Activated T-cell treated with anti-CD3 and anti-CD28 coated beads, Interleukin-2, amount 50 U/mL, for 72 hours (primary cell): ENCODE data around the gene OR5AN1. TPM values are rescaled to one million over a fixed set of nuclear protein-coding genes. Genes with fewer than 3 reads are reported as not detected.

Source experiments
- ATAC-seq, 2 donors: fragments of 150-1000 bp; cut with Tn5 transposase; replicated peaks in 1 of 2; 2 replicates each; pipeline ENCODE4 v1.10.0; 2021; ENCODE audit warnings: moderate library complexity in 2 of 2, mild to moderate bottlenecking in 1 of 2
- DNase-seq, 2 donors: peaks; one replicate each; pipeline ENCODE4 v3.0.0; 2021 to 2022; ENCODE audit warnings: mixed read lengths in 1 of 2
- H3K27ac Mint-ChIP-seq: one replicate; pipeline ENCODE4 v1.8.0; 2022; ENCODE audit warnings: mild to moderate bottlenecking, moderate library complexity, mixed read lengths
- H3K27me3 Mint-ChIP-seq: one replicate; pipeline ENCODE4 v1.8.0; 2022; ENCODE audit warnings: low read depth, mixed read lengths
- H3K36me3 Mint-ChIP-seq, 2 donors: one replicate each; pipeline ENCODE4 v1.8.0; 2022; ENCODE audit warnings: mixed read lengths in 2 of 2, mild to moderate bottlenecking in 1 of 2; ENCODE audit not compliant: insufficient read depth in 2 of 2
- H3K4me1 Mint-ChIP-seq: one replicate; pipeline ENCODE4 v1.8.0; 2022; ENCODE audit warnings: low read depth, mixed read lengths
- H3K4me3 Mint-ChIP-seq, 2 donors: one replicate each; pipeline ENCODE4 v1.8.0; 2022; ENCODE audit warnings: mild to moderate bottlenecking in 2 of 2, mixed read lengths in 2 of 2, moderate library complexity in 2 of 2
- H3K9me3 Mint-ChIP-seq, 2 donors: one replicate each; pipeline ENCODE4 v1.8.0; 2022; ENCODE audit warnings: mixed read lengths in 2 of 2
- total RNA-seq, 2 donors: library from RNA; stranded (reverse); gene quantifications; one replicate each; pipeline ENCODE4 v1.2.3, GENCODE V29; 2022

OR5AN1 gene
- total RNA-seq, 2 donors from 2014 or later = not detected

DNA sequence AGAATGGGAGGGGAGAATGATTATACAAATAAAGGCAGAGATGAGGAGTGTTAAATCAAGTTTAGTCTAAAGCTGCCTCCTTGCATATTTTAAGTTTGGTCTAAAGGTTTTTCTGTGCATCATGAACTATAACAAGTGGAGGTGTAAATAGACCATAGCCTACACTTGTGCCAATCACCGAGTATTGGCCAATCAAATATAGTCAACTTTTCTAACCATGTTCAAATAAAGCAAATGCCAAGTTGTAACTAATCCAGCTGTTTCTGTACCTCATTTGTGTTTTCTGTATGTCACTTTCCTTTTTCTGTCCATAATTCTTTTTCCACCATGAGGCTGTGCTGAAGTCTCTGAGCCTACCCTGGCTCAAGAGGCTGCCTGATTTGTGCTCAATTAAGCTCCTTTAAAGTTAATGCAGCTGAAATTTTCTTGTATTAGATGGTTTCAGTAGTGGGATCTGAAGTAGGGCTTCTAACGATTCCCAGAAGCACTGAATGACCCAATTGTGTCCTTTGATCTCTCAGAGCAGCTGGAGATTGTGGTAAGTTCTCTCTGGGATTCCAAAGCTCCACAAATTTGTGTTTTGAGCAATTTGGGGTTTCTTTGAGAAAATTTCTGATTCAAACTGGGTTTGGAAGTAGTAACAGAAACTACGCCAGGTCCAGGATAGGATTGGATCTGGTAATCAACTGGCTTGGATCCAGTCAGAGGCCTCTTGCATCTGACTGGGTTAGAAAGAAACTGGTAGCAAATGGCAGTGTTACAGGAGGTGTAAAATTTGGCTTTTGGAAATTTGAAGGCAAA is 42.0 kb downstream of the OR5AN1 start:
- Mint-ChIP-seq H3K4me3 (no peak overlapping the region), H3K36me3 (peaks cover 3 to 5% of the 10 kb centered on the region in 2 donors), H3K27ac (no peak overlapping the region), H3K4me1 (no peaks in the 10 kb centered on the region), H3K9me3 (peaks cover 1 to 2% of the 10 kb centered on the region in 2 donors), H3K27me3 (no peaks in the 10 kb centered on the region)
- no peak for ATAC-seq
- DNase-seq = no peak

DNA sequence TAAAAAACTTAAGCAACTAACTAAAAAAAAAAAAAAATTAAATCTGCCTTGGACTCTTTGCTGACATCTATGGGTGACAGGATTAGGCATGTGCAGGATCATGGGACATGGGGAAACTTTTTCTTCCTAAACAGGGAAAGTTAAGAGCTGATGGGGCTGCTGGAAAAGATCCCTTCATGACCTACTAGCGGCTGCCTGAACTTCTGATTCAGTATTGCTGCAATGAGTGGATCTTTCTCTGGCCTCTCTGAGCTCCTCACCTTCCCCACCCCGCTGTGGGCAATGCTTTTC is 42.5 kb downstream of the OR5AN1 start:
- Mint-ChIP-seq H3K9me3 (peaks cover 1 to 5% of the 10 kb centered on the region in 2 donors), H3K27me3 (no peaks in the 10 kb centered on the region), H3K36me3 (peaks cover 5 to 7% of the 10 kb centered on the region in 2 donors), H3K4me3 (no peak overlapping the region), H3K4me1 (no peaks in the 10 kb centered on the region), H3K27ac (no peak overlapping the region)
- DNase-seq (no peak), ATAC-seq (no peak)

DNA sequence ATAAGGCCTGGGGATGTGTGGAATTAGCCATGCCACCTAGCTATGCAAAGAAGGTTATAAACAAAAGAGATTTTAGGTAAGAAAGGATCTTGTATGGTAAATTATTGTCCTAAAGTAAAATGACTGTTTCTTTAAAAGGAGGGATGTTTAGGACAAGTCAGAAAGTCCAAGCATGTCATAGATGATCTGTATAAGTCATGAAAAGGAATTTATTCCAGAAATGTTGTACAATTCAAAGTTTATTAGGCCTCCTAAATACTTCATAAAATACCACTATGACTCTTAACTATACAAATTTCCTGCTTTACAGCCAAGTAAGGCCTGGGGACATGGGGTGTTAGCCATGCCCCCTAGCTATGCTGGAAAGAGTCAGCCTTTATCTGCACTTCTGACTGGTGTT is 44.9 kb downstream of the OR5AN1 start:
- ATAC-seq = no peak
- peaks cover 5 to 7% of the 10 kb centered on the region in 2 donors for H3K36me3 Mint-ChIP-seq
- no peaks in the 10 kb centered on the region for H3K4me1 Mint-ChIP-seq
- no peaks in the 10 kb centered on the region for H3K27me3 Mint-ChIP-seq
- H3K27ac Mint-ChIP-seq = no peak overlapping the region
- H3K9me3 Mint-ChIP-seq = peaks cover 1 to 6% of the 10 kb centered on the region in 2 donors
- DNase-seq = no peak
- H3K4me3 Mint-ChIP-seq = no peak overlapping the region

DNA sequence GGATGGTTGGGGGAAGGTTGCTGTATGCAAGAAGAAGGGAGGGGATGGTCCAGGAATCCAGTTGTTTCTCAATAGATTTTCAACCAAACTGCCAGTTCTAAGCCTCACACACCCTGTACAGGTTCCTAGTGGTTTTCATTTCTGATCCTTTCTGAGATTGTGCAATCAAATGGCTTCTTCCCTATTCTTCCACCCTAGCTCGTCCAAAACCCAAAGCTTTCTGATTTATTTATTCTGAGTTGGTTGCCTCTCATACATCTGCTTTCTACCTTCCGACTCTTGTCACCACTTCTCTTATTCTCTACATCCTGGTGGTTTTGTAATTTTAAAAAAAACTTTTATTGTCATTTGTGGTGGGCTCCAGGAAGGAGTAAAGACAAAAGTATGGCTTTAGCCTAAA is 55.0 kb downstream of the OR5AN1 start:
- no peak overlapping the region for H3K27ac Mint-ChIP-seq
- no peak overlapping the region for H3K4me3 Mint-ChIP-seq
- H3K36me3 Mint-ChIP-seq = peaks cover 0 to 4% of the 10 kb centered on the region in 2 donors
- ATAC-seq (no peak), DNase-seq (no peak)
- H3K4me1 Mint-ChIP-seq = peaks cover 6% of the 10 kb centered on the region
- peaks cover 29% of the 10 kb centered on the region for H3K27me3 Mint-ChIP-seq
- H3K9me3 Mint-ChIP-seq = peaks cover 6 to 8% of the 10 kb centered on the region in 2 donors

DNA sequence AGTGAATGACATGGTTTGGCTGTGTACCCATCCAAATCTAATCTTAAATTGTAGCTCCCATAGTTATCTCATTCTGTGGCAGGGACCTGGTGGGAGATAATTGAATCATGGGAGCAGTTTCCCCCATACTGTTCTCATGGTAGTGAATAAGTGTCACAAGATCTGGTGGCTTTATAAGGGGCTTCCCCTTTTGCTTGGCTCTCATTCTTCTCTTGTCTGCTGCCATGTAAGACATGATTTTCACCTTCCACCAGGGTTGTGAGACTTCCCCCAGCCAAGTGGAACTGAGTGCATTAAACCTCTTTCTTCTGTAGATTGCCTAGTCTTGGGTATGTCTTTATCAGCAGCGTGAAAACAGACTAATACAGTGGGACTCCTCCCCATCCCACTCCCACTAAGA is 56.4 kb downstream of the OR5AN1 start:
- H3K27me3 Mint-ChIP-seq = peaks cover 29% of the 10 kb centered on the region

DNA sequence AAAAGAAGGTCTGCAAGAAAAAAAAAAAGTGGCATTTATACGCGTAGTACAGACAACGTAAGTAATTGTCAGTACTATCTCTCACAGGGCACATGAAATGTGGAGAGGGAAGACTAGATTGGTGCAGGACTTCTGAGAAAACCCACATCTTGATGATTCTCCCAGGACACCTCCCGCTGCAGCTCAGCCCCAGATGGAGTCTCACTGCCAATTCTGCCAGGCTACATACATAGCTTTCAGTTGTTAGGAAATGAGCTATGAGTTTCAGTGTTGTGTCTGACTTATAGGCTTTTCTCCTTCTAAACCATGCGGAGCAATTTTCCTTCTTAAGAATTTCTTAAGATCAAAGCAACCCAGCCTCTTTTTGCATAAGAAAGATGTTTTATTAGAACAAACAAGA is 57.9 kb downstream of the OR5AN1 start:
- Mint-ChIP-seq H3K4me1 (peaks cover 6% of the 10 kb centered on the region), H3K9me3 (no peaks in the 10 kb centered on the region), H3K27ac (no peak overlapping the region), H3K36me3 (no peaks in the 10 kb centered on the region), H3K4me3 (no peak overlapping the region), H3K27me3 (peaks cover 29% of the 10 kb centered on the region)
- DNase-seq = no peak
- no peak for ATAC-seq

More for the DNA sequence above, 56.4 kb downstream of the OR5AN1 start:
- ATAC-seq = no peak
- Mint-ChIP-seq H3K4me1 (peaks cover 6% of the 10 kb centered on the region), H3K27ac (no peak overlapping the region), H3K9me3 (peaks cover 2 to 5% of the 10 kb centered on the region in 2 donors), H3K36me3 (peaks cover 0 to 2% of the 10 kb centered on the region in 2 donors), H3K4me3 (no peak overlapping the region)
- no peak for DNase-seq

DNA sequence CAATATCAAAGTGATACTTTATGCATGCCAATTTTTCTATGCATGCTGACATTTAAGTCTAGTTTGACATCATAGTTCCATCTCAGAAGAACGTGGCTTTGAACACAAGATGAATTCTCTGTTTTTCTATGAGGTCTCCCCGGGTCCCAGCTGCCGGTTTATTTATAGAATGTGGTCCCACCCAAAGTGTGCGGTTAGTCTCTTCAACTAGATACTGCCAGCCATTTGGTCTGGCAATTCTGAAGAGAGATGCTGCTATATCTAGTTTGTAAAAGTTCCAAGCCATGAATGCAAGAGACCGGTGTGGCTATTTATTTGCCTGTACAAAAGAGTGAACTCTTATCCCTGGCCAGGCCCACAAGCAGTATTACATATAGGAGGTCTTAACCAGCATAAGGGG is 58.3 kb downstream of the OR5AN1 start:
- Mint-ChIP-seq H3K27me3 (peaks cover 29% of the 10 kb centered on the region), H3K36me3 (no peaks in the 10 kb centered on the region)

DNA sequence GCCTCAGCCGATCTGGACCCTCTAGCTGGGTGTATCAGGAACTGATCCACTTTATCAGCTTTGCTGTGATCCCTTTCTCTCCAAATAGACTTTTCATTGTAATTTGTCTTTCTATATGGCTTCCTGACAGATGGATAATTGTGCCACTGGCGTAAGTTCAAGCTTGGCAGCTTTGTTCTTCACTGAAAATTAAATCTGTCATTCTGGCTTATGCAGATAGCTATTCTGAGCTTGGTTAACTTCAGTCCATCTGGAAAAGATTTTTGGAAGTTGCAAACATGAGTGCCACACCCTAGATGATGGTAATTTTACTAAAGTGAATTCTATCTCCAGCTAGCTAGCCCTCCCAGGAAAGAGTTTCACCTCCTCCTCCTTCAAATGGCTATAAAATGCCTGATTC is 59.5 kb downstream of the OR5AN1 start:
- no peak overlapping the region for H3K4me3 Mint-ChIP-seq
- ATAC-seq (no peak), DNase-seq (no peak)
- H3K9me3 Mint-ChIP-seq = no peaks in the 10 kb centered on the region
- no peak overlapping the region for H3K27ac Mint-ChIP-seq
- no peaks in the 10 kb centered on the region for H3K36me3 Mint-ChIP-seq
- peaks cover 29% of the 10 kb centered on the region for H3K27me3 Mint-ChIP-seq
- H3K4me1 Mint-ChIP-seq = peaks cover 6% of the 10 kb centered on the region

More for the DNA sequence above, 58.3 kb downstream of the OR5AN1 start:
- no peak overlapping the region for H3K27ac Mint-ChIP-seq
- no peak overlapping the region for H3K4me3 Mint-ChIP-seq
- DNase-seq (no peak), ATAC-seq (no peak)
- H3K9me3 Mint-ChIP-seq = no peaks in the 10 kb centered on the region
- peaks cover 6% of the 10 kb centered on the region for H3K4me1 Mint-ChIP-seq

Other genes with a start within 250 kb of the OR5AN1 start
- gene FAM111A, start 216.0 kb upstream of the OR5AN1 start, total RNA-seq = 100 to 1,000 TPM; 117 to 140 TPM
- gene DTX4, start 186.8 kb upstream of the OR5AN1 start, total RNA-seq = under 1 TPM in 1 of 2 donors, not detected in 1; 0.70 TPM
- under 1 TPM in 1 of 2 donors, not detected in 1; 0.05 TPM for gene MPEG1, start 146.0 kb upstream of the OR5AN1 start, total RNA-seq
- gene OR5A2, start 67.5 kb downstream of the OR5AN1 start, total RNA-seq = not detected
- gene OR5A1, start 77.6 kb downstream of the OR5AN1 start, total RNA-seq = not detected
- gene OR4D6, start 98.1 kb downstream of the OR5AN1 start, total RNA-seq = not detected
- not detected for gene OR4D10, start 114.4 kb downstream of the OR5AN1 start, total RNA-seq
- gene OR4D11, start 144.7 kb downstream of the OR5AN1 start, total RNA-seq = not detected
- not detected for gene OR4D9, start 152.6 kb downstream of the OR5AN1 start, total RNA-seq